ENCODE measurements around the gene LCN15. TPM values are rescaled to one million over a fixed set of nuclear protein-coding genes. Genes with fewer than 3 reads are reported as not detected.
"Not testable (repeated sequence)": the region's sequence is repeated elsewhere in the genome, so short reads cannot be mapped to it uniquely, and the experiment has no call there.

The LCN15 gene
- total RNA-seq, 3 donors from 2014 or later = not detected

DNA sequence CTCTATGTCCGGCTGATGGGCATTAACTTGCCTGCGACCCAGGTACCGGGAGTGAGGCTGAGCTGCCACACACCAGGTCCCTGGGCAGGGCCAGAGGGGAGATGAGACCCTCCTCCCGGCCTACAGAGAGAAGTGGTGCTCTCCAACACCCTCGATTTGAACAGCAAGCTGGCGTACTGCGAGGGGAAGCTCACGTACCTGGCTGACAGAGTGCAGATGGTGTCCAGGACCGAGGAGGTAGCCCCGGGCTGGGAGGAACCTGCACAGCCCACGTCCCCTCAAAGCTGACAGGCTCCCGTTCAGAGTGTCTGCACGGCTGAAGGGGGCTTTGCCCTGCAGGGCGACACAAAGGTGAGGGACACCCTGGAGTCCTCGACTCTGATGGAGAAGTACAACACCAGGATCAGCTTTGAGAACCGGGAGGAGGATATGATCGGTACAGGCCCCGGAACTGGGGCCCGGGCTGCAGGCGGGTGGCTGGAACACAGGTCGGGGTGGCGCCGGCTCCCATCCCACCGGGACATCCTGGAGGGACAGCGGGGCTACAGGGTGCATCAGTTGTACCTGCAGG lies 42.4 kb upstream of the LCN15 start:
- Histone ChIP-seq H3K4me1 (peaks cover 7 to 26% of the 10 kb centered on the region in 2 donors), H3K27ac (peak overlapping the region; percentile 84 to 96), H3K9me3 (no peaks in the 10 kb centered on the region), H3K27me3 (no peaks in the 10 kb centered on the region), H3K36me3 (no peaks in the 10 kb centered on the region), H3K4me3 (peak overlapping the region; percentile 94 to 100 (median 99))
- DNase-seq (ENCODE audit: low spot score in 2 of 2) = no peak
- TF ChIP-seq POLR2A (IDR thresholded peaks at IDR 0.05) (no peak), POLR2AphosphoS5 (IDR thresholded peaks at IDR 0.05) (no peak)
- TF ChIP-seq, protein P1, sequence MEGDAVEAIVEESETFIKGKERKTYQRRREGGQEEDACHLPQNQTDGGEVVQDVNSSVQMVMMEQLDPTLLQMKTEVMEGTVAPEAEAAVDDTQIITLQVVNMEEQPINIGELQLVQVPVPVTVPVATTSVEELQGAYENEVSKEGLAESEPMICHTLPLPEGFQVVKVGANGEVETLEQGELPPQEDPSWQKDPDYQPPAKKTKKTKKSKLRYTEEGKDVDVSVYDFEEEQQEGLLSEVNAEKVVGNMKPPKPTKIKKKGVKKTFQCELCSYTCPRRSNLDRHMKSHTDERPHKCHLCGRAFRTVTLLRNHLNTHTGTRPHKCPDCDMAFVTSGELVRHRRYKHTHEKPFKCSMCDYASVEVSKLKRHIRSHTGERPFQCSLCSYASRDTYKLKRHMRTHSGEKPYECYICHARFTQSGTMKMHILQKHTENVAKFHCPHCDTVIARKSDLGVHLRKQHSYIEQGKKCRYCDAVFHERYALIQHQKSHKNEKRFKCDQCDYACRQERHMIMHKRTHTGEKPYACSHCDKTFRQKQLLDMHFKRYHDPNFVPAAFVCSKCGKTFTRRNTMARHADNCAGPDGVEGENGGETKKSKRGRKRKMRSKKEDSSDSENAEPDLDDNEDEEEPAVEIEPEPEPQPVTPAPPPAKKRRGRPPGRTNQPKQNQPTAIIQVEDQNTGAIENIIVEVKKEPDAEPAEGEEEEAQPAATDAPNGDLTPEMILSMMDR (IDR thresholded peaks at IDR 0.05) = no peak
- intact Hi-C loops (cut with DNase I; ENCODE audit: low total_unique reads) = loop anchor here (5.0 kb wide), 1 partner anchor 276 kb away; no protein-coding TSS in a partner anchor

DNA sequence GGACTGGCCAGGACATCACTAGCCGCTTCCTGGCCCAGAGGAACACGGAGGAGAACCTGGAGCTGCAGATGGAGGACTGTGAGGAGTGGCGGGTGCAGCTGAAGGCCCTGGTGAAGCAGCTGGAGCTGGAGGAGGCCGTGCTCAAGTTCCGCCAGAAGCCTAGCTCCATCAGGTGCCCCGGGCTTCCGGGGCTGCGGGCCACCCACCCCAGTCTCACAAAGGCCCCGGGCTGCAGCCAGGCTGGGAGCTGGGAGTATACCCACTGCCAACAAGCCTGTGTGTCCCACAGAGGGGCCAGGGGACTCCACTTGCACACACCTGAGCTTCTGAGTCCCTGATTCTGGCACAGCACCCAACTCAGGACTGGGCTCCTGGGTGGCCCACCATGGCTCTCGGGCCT lies 41.7 kb upstream of the LCN15 start:
- Histone ChIP-seq H3K4me3 (peak overlapping the region in 1 of 3 donors; percentile 100), H3K9me3 (no peaks in the 10 kb centered on the region), H3K27ac (no peak overlapping the region), H3K27me3 (no peaks in the 10 kb centered on the region), H3K36me3 (no peaks in the 10 kb centered on the region), H3K4me1 (peaks cover 7 to 26% of the 10 kb centered on the region in 2 donors)
- no peak for DNase-seq (ENCODE audit: low spot score in 2 of 2)
- intact Hi-C loops (cut with DNase I; ENCODE audit: low total_unique reads) = loop anchor here (5.0 kb wide), 1 partner anchor 276 kb away; no protein-coding TSS in a partner anchor
- TF ChIP-seq, protein P1 (IDR thresholded peaks at IDR 0.05) = no peak
- TF ChIP-seq POLR2AphosphoS5 (IDR thresholded peaks at IDR 0.05) (no peak), POLR2A (IDR thresholded peaks at IDR 0.05) (no peak)

DNA sequence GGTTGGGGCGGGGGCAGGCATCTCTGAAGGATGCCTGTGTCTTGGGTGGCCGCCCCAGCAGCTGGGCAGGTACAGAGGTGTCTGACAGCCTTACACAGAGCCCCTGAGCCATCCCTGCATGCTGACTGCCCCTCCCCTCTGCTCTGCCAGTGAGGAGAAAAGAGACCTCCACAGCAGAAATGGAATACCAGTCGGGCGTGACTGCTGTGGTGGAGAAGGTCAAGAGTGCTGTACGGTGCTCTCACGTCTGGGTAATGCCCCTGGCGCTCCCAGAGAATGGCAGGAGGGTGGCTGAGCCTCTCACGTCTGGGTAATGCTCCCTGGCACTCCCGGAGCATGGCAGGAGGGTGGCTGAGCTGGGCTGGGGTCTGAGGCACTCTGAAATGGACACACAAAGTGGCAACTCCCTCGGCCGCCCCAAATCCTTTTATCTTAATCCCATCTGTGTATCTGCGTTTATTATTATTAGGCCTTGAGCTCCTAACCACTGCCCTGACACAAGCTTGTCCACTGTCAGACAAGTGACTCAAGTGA lies 41.0 kb upstream of the LCN15 start:
- no peaks in the 10 kb centered on the region for H3K27me3 ChIP-seq
- no peak for DNase-seq (ENCODE audit: low spot score in 2 of 2)
- no peak overlapping the region for H3K4me3 ChIP-seq
- H3K9me3 ChIP-seq = no peaks in the 10 kb centered on the region
- no peak overlapping the region for H3K27ac ChIP-seq
- TF ChIP-seq, protein P1 (IDR thresholded peaks at IDR 0.05) = no peak
- TF ChIP-seq POLR2A (IDR thresholded peaks at IDR 0.05) = no peak
- no peak for TF ChIP-seq POLR2AphosphoS5 (IDR thresholded peaks at IDR 0.05)
- H3K4me1 ChIP-seq = peaks cover 7 to 28% of the 10 kb centered on the region in 2 donors
- H3K36me3 ChIP-seq = no peaks in the 10 kb centered on the region
- intact Hi-C loops (cut with DNase I; ENCODE audit: low total_unique reads) = loop anchor here (5.0 kb wide), 1 partner anchor 277 kb away; no protein-coding TSS in a partner anchor

DNA sequence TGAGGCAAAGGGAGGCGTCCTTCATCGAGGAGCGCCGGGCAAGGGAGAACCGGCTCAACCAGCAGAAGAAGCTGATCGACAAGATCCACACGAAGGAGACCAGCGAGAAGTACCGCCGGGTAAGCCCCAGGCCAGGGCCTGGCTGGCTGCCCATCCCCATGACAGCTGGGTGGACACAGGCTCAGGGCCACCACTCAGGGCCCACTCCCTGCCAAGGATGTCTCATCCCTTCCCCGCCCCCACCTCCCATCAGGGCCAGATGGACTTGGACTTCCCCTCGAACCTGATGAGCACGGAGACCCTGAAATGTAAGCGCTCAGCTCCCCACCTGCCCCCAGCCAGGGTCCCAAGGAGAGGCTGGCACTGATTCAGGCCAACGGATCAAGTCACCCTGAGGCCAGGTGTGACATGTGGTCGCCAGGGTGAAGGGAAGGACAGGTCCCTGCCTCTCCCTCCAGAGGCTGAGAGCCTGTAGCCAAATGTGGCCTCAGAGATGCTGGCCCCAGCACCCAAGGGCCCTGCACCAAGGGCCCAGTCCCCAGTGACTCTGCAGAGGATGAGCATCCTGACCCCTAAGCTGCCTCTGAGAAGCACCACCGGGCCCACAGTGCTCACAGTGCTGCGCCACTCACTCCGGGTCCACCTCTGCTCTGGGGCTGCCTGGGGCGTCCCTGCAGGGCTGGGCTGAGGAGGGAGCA lies 40.3 kb upstream of the LCN15 start:
- H3K9me3 ChIP-seq = no peaks in the 10 kb centered on the region
- H3K27ac ChIP-seq = peak overlapping the region; percentile 48 to 52
- intact Hi-C loops (cut with DNase I; ENCODE audit: low total_unique reads) = loop anchor here (5.0 kb wide), 1 partner anchor 278 kb away; no protein-coding TSS in a partner anchor
- H3K4me3 ChIP-seq = no peak overlapping the region
- DNase-seq (ENCODE audit: low spot score in 2 of 2) = peak; percentile 60 to 90
- no peaks in the 10 kb centered on the region for H3K36me3 ChIP-seq
- peak in 1 of 3 donors; percentile 17 for TF ChIP-seq POLR2AphosphoS5 (IDR thresholded peaks at IDR 0.05)
- TF ChIP-seq POLR2A (IDR thresholded peaks at IDR 0.05) = no peak
- peaks cover 7 to 29% of the 10 kb centered on the region in 2 donors for H3K4me1 ChIP-seq
- H3K27me3 ChIP-seq = no peaks in the 10 kb centered on the region

DNA sequence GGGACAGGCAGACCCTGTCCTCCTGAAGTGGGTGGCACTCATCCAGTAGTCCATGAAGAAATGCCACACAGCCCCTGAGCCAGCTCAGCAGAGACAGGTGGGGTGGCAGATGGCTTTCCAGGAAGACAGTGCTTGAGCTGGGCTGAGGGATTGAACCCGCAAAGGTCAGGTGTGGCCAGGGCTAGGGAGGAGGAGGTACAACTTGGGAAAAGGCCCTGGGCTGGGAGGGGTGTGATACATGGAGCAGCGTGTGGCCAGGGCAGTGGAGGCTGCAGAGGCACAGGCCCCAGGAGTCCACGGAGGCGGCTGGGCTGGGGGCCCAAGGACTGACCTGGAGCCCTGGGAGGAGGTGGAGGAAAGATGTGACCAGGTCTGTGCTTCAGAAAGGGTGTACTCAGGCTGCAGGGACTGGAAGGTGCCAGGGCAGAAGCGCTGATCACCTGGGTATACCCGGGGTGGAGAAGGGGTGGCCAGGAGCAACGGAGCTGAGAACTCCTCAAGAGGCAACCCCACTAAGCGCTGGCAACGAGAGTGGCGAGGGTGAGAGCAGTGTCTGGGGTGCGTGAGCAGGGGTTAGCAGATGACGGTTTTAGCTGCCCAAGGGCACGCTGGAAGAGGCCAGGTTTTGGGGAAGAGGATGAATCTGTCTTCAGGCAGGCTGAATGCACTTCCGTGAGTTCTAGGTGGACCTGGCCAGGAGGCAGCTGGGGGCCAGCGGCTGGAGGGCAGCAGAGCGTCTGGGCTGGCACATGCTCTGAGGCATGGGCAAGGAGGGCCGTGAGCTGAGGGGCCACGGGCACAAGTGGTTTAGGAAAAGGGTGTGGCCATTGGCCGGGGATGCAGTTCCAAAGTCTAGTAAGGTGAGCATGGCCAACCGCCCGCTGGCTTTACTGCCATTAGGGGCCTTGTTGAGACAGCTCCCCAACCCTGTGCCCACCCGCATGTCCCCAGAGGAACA lies 39.5 kb upstream of the LCN15 start:
- intact Hi-C loops (cut with DNase I; ENCODE audit: low total_unique reads) = no loop called here
- DNase-seq (ENCODE audit: low spot score in 2 of 2) = no peak

DNA sequence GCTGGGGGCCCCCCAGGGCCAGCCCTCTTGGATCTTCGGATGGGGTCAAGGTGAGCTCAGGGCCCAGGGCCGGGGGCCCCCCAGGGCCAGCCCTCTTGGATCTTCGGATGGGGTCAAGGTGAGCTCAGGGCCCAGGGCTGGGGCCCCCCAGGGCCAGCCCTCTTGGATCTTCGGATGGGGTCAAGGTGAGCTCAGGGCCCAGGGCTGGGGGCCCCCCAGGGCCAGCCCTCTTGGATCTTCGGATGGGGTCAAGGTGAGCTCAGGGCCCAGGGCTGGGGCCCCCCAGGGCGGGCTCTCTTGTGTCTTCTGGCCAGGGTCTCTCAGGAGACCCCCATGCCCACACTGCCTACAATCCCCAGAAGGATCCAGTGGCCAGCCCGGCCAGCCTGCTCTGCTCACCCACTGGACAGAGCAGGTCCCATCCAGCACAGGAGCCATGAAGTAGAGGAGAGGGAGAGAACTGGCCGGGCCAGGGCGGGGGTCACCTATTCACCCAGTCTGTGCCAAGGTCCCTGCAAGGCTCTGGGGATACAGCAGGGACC lies 38.8 kb upstream of the LCN15 start:
- intact Hi-C loops (cut with DNase I; ENCODE audit: low total_unique reads) = not testable (repeated sequence)

More for the DNA sequence above, 39.5 kb upstream of the LCN15 start:
- Histone ChIP-seq H3K27ac (peak overlapping the region; percentile 48 to 52), H3K36me3 (no peaks in the 10 kb centered on the region), H3K9me3 (no peaks in the 10 kb centered on the region), H3K4me1 (peaks cover 7 to 29% of the 10 kb centered on the region in 2 donors), H3K4me3 (no peak overlapping the region), H3K27me3 (peaks cover 0 to 8% of the 10 kb centered on the region in 2 donors)
- TF ChIP-seq POLR2AphosphoS5 (IDR thresholded peaks at IDR 0.05) = no peak
- TF ChIP-seq, protein P1 (IDR thresholded peaks at IDR 0.05) = no peak
- TF ChIP-seq POLR2A (IDR thresholded peaks at IDR 0.05) = no peak

More for the DNA sequence above, 38.8 kb upstream of the LCN15 start:
- not testable (repeated sequence) for H3K4me3 ChIP-seq; DNase-seq (ENCODE audit: low spot score in 2 of 2); H3K27ac ChIP-seq; H3K36me3 ChIP-seq; H3K9me3 ChIP-seq
- H3K27me3 ChIP-seq = peaks cover 0 to 10% of the 10 kb centered on the region in 2 donors
- H3K4me1 ChIP-seq = peaks cover 7 to 29% of the 10 kb centered on the region in 2 donors

Data from breast epithelium (tissue), 4 donors.